ENCODE results near the gene RRP1.

DNA sequence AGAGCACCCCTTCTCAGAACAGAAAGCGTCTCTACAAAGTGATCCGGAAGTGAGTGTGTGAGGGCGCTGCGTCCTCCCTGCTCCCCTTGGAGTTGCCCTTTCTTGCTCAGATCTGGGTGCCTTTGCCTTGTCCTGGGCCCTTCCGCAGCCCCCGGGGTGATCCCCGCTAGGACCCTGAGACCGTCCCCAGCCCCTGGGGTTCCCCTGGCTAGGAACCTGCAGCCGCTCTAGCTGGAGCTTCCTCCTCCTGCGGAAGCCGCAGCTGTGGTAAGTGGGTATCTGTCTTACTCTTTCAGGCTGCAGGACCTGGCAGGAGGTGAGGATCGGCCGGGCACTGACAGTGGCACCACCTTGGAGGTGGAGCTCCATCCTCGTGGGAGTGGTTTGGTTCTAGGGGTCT is 11.2 kb downstream of the RRP1 start:
- TF ChIP-seq POLR2AphosphoS5 (IDR thresholded peaks at IDR 0.05; ENCODE audit: low read depth, low read length) (no peak), POLR2A (IDR thresholded peaks at IDR 0.05; ENCODE audit: low read depth, low read length) (no peak)
